Measurements from ENCODE around the gene BAIAP3. TPM values are rescaled to one million over a fixed set of nuclear protein-coding genes. Genes with fewer than 3 reads are reported as not detected.

BAIAP3 gene
- total and polyA plus RNA-seq, 2 experiments from 2014 or later = 5.2 to 13.0 TPM

GRCh38 chr16:1366712-1367299, 33.4 kb downstream of the BAIAP3 start:
- Histone ChIP-seq H3K27me3 (ENCODE audit: insufficient read depth) (no peaks in the 10 kb centered on the region), H3K4me1 (ENCODE audit: insufficient read depth) (no peaks in the 10 kb centered on the region), H2AFZ (no peak overlapping the region), H3K9me2 (ENCODE audit: insufficient read depth) (no peaks in the 10 kb centered on the region), H3F3A (replicated peaks; ENCODE audit: low read depth) (peaks cover 19% of the 10 kb centered on the region), H4K20me1 (replicated peaks; ENCODE audit: insufficient read depth) (peaks cover 15% of the 10 kb centered on the region), H3K27ac (ENCODE audit: low read depth) (no peak overlapping the region), H3K4me2 (no peak overlapping the region), H3K36me3 (ENCODE audit: insufficient read depth) (peaks cover 8% of the 10 kb centered on the region; the same call in 1 of the 2 replicates), H3K4me3 (no peak overlapping the region), H3K79me2 (replicated peaks; ENCODE audit: insufficient read depth) (peaks cover 10% of the 10 kb centered on the region)
- H3K4me1 Mint-ChIP-seq = peaks cover 2% of the 10 kb centered on the region; the same call in 2 of the 3 replicates
- ATAC-seq (no peak), DNase-seq (ENCODE audit: low spot score) (no peak)
- H3K9me3 Mint-ChIP-seq = no peaks in the 10 kb centered on the region
- TF ChIP-seq, protein P1, sequence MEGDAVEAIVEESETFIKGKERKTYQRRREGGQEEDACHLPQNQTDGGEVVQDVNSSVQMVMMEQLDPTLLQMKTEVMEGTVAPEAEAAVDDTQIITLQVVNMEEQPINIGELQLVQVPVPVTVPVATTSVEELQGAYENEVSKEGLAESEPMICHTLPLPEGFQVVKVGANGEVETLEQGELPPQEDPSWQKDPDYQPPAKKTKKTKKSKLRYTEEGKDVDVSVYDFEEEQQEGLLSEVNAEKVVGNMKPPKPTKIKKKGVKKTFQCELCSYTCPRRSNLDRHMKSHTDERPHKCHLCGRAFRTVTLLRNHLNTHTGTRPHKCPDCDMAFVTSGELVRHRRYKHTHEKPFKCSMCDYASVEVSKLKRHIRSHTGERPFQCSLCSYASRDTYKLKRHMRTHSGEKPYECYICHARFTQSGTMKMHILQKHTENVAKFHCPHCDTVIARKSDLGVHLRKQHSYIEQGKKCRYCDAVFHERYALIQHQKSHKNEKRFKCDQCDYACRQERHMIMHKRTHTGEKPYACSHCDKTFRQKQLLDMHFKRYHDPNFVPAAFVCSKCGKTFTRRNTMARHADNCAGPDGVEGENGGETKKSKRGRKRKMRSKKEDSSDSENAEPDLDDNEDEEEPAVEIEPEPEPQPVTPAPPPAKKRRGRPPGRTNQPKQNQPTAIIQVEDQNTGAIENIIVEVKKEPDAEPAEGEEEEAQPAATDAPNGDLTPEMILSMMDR (conservative IDR thresholded peaks at IDR 0.05; ENCODE audit: low read depth in 2 of 2) = 0 out of 4 replicates have a peak, but pooled peaks of 1 of the 2 experiments have one; percentile 10
- no peak for TF ChIP-seq CREB1 (CRISPR knock-in tag; IDR thresholded peaks at IDR 0.05; ENCODE audit: low read depth)
- peaks cover 9% of the 10 kb centered on the region for H3K27me3 Mint-ChIP-seq (ENCODE audit: insufficient read depth, low read depth, poor library complexity)
- no peak overlapping the region for H3K27ac Mint-ChIP-seq
- no peak overlapping the region for H3K4me3 Mint-ChIP-seq
- H3K36me3 Mint-ChIP-seq (ENCODE audit: low read depth) = peaks cover 44% of the 10 kb centered on the region

- Histone ChIP-seq H3K4me1 (ENCODE audit: insufficient read depth) (no peaks in the 10 kb centered on the region), H3K36me3 (ENCODE audit: insufficient read depth) (peaks cover 8% of the 10 kb centered on the region; the same call in 1 of the 2 replicates), H3K27me3 (ENCODE audit: insufficient read depth) (no peaks in the 10 kb centered on the region), H2AFZ (no peak overlapping the region), H3K9me2 (ENCODE audit: insufficient read depth) (no peaks in the 10 kb centered on the region), H4K20me1 (replicated peaks; ENCODE audit: insufficient read depth) (peaks cover 11% of the 10 kb centered on the region; the same call in 1 of the 2 replicates), H3K4me2 (no peak overlapping the region), H3F3A (replicated peaks; ENCODE audit: low read depth) (peaks cover 19% of the 10 kb centered on the region), H3K4me3 (no peak overlapping the region), H3K79me2 (replicated peaks; ENCODE audit: insufficient read depth) (peaks cover 7% of the 10 kb centered on the region), H3K27ac (ENCODE audit: low read depth) (no peak overlapping the region)
- H3K36me3 Mint-ChIP-seq (ENCODE audit: low read depth) = peaks cover 42% of the 10 kb centered on the region
- ATAC-seq = no peak
- H3K9me3 Mint-ChIP-seq = no peaks in the 10 kb centered on the region
- no peak for TF ChIP-seq EZH2 (IDR thresholded peaks at IDR 0.05; ENCODE audit: low read depth, unreplicated experiment)
- no peak overlapping the region; the same call in 1 of the 2 replicates for H3K27ac Mint-ChIP-seq
- peaks cover 11% of the 10 kb centered on the region for H3K27me3 Mint-ChIP-seq (ENCODE audit: insufficient read depth, low read depth, poor library complexity)
- H3K4me1 Mint-ChIP-seq = peaks cover 2% of the 10 kb centered on the region; the same call in 2 of the 3 replicates
- DNase-seq (ENCODE audit: low spot score) = no peak
- H3K4me3 Mint-ChIP-seq = no peak overlapping the region
These were observed 34.2 kb downstream of the BAIAP3 start for GRCh38 chr16:1367486-1368174.

GRCh38 chr16:1371054-1371978, 37.9 kb downstream of the BAIAP3 start:
- Mint-ChIP-seq H3K36me3 (ENCODE audit: low read depth) (peaks cover 12% of the 10 kb centered on the region; the same call in 2 of the 3 replicates), H3K9me3 (no peaks in the 10 kb centered on the region), H3K4me3 (no peak overlapping the region), H3K4me1 (peaks cover 2% of the 10 kb centered on the region; the same call in 2 of the 3 replicates), H3K27me3 (ENCODE audit: insufficient read depth, low read depth, poor library complexity) (peaks cover 6% of the 10 kb centered on the region), H3K27ac (no peak overlapping the region)
- H3K27ac ChIP-seq (ENCODE audit: low read depth) = no peak overlapping the region
- H3K4me1 ChIP-seq (ENCODE audit: insufficient read depth) = no peaks in the 10 kb centered on the region
- DNase-seq (ENCODE audit: low spot score) = no peak
- H3K9me2 ChIP-seq (ENCODE audit: insufficient read depth) = no peaks in the 10 kb centered on the region
- no peaks in the 10 kb centered on the region for H3F3A ChIP-seq (replicated peaks; ENCODE audit: low read depth)
- H3K4me2 ChIP-seq = no peak overlapping the region
- H3K36me3 ChIP-seq (ENCODE audit: insufficient read depth) = no peaks in the 10 kb centered on the region
- H4K20me1 ChIP-seq (replicated peaks; ENCODE audit: insufficient read depth) = no peaks in the 10 kb centered on the region; the same call in 1 of the 2 replicates
- H3K79me2 ChIP-seq (replicated peaks; ENCODE audit: insufficient read depth) = no peaks in the 10 kb centered on the region
- ATAC-seq = no peak
- no peaks in the 10 kb centered on the region for H3K27me3 ChIP-seq (ENCODE audit: insufficient read depth)
- no peak overlapping the region for H2AFZ ChIP-seq
- H3K4me3 ChIP-seq = no peak overlapping the region
- TF ChIP-seq EZH2 (IDR thresholded peaks at IDR 0.05; ENCODE audit: low read depth, unreplicated experiment) (no peak), STAT1 (IDR thresholded peaks at IDR 0.05; ENCODE audit: unreplicated experiment) (no peak), ZNF114 (CRISPR knock-in tag; IDR thresholded peaks at IDR 0.05) (no peak), CREB1 (CRISPR knock-in tag; IDR thresholded peaks at IDR 0.05; ENCODE audit: low read depth) (no peak)

All from GM23338 (cell line).